GM21528 (cell line): Measurements from ENCODE around the gene GALR2.

ENCODE experiments used
- ATAC-seq: cut with Tn5 transposase; IDR thresholded peaks from one replicate; pipeline ENCODE4 v1.9.1; 2021; ENCODE audit warnings: mild to moderate bottlenecking, moderate library complexity; ENCODE audit not compliant: unreplicated experiment, low FRiP score

GALR2 gene

GRCh38 chr17:76123749-76124581 is 49.4 kb downstream of the GALR2 start:
- ATAC-seq = no peak

DNA sequence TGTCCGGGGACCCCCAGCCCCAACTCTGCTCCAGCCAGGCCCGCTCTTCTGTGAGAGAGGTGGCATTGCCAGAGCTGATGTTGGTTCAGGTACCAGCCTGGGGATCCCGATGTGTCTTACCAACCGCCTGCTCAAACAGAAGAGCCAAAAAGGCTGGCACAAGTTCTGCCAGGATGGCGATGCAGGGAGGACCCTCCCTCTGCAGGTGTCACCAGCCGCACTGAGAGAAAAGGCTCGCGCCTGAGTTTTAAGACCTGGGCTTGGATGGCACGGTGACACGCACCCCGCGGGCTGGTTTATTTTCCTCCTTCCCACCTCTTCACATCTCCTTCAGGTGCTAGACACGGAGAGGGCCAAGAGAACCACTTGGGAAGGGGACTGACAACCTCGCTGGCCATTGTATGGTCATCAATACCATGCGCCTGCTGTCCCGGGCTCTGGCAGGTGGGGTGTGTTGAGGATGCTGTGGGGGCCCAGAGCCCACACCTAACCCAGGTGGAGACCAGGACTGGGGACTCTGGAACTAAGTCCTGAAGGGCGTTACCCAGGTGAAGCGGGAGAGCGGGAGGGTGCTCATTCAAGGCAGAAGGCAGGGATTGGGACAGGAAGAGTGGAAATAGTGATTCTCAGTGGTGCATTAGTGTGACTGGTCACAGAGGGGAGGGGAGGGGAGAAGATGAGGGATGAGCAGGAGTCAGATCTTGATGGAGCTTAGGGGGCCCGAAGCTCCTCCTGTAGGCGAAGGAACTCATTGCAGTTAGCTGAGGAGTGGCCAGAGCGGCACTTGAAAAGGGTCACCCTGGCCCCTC is 50.2 kb downstream of the GALR2 start:
- no peak for ATAC-seq

DNA sequence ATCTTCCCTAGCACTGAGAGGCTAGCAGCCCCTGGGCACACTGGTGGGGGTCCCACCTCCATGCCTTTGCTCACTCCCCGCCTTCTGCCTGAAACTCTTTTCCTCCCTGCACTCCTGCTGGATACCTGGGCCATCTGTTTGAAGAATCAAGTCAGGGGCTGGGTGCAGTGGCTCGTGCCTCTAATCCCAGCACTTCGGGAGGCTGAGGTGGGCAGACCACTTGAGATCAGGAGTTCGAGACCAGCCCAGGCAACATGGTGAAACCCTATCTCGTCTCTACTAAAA is 50.8 kb downstream of the GALR2 start:
- no peak for ATAC-seq

- no peak for ATAC-seq
Observed at GRCh38 chr17:76125922-76126321, 51.3 kb downstream of the GALR2 start.
